Measurements from ENCODE around the gene MED28. TPM values are rescaled to one million over a fixed set of nuclear protein-coding genes. Genes with fewer than 3 reads are reported as not detected.

Gene MED28
- total RNA-seq, 1 donor from 2014 or later = 60.9 TPM

GRCh38 chr4:17616283-17616682, 1.8 kb downstream of the MED28 start:
- no peak for TF ChIP-seq CTCF (IDR thresholded peaks at IDR 0.05; ENCODE audit: partially characterized antibody, unreplicated experiment)
- Mint-ChIP-seq H3K27me3 (ENCODE audit: unreplicated experiment) (peaks cover 4% of the 10 kb centered on the region), H3K27ac (ENCODE audit: unreplicated experiment) (no peak overlapping the region), H3K4me1 (ENCODE audit: low read depth, unreplicated experiment) (no peaks in the 10 kb centered on the region), H3K36me3 (ENCODE audit: unreplicated experiment) (no peaks in the 10 kb centered on the region), H3K9me3 (ENCODE audit: unreplicated experiment) (peaks cover 1% of the 10 kb centered on the region), H3K4me3 (ENCODE audit: unreplicated experiment) (peak overlapping the region; percentile 69)
- no peak for DNase-seq

GRCh38 chr4:17618926-17619325, 4.5 kb downstream of the MED28 start:
- no peak overlapping the region for H3K27ac Mint-ChIP-seq (ENCODE audit: unreplicated experiment)
- H3K4me1 Mint-ChIP-seq (ENCODE audit: low read depth, unreplicated experiment) = no peaks in the 10 kb centered on the region
- H3K4me3 Mint-ChIP-seq (ENCODE audit: unreplicated experiment) = no peak overlapping the region
- no peak for TF ChIP-seq CTCF (IDR thresholded peaks at IDR 0.05; ENCODE audit: partially characterized antibody, unreplicated experiment)
- peaks cover 2% of the 10 kb centered on the region for H3K27me3 Mint-ChIP-seq (ENCODE audit: unreplicated experiment)
- no peaks in the 10 kb centered on the region for H3K36me3 Mint-ChIP-seq (ENCODE audit: unreplicated experiment)
- peaks cover 1% of the 10 kb centered on the region for H3K9me3 Mint-ChIP-seq (ENCODE audit: unreplicated experiment)
- no peak for DNase-seq

- TF ChIP-seq CTCF (IDR thresholded peaks at IDR 0.05; ENCODE audit: partially characterized antibody, unreplicated experiment) = no peak
- H3K36me3 Mint-ChIP-seq (ENCODE audit: unreplicated experiment) = no peaks in the 10 kb centered on the region
- H3K27ac Mint-ChIP-seq (ENCODE audit: unreplicated experiment) = no peak overlapping the region
Observed at GRCh38 chr4:17619416-17620105, 5.1 kb downstream of the MED28 start.

GRCh38 chr4:17623451-17624001, 9.1 kb downstream of the MED28 start:
- H3K9me3 Mint-ChIP-seq (ENCODE audit: unreplicated experiment) = no peaks in the 10 kb centered on the region
- H3K27me3 Mint-ChIP-seq (ENCODE audit: unreplicated experiment) = peaks cover 2% of the 10 kb centered on the region
- no peak overlapping the region for H3K27ac Mint-ChIP-seq (ENCODE audit: unreplicated experiment)
- TF ChIP-seq CTCF (IDR thresholded peaks at IDR 0.05; ENCODE audit: partially characterized antibody, unreplicated experiment) = no peak
- H3K4me3 Mint-ChIP-seq (ENCODE audit: unreplicated experiment) = no peak overlapping the region
- no peak for DNase-seq
- peaks cover 4% of the 10 kb centered on the region for H3K36me3 Mint-ChIP-seq (ENCODE audit: unreplicated experiment)
- no peaks in the 10 kb centered on the region for H3K4me1 Mint-ChIP-seq (ENCODE audit: low read depth, unreplicated experiment)

More at GRCh38 chr4:17619416-17620105, 5.1 kb downstream of the MED28 start:
- no peak overlapping the region for H3K4me3 Mint-ChIP-seq (ENCODE audit: unreplicated experiment)
- H3K4me1 Mint-ChIP-seq (ENCODE audit: low read depth, unreplicated experiment) = no peaks in the 10 kb centered on the region
- DNase-seq = no peak
- no peaks in the 10 kb centered on the region for H3K9me3 Mint-ChIP-seq (ENCODE audit: unreplicated experiment)
- no peaks in the 10 kb centered on the region for H3K27me3 Mint-ChIP-seq (ENCODE audit: unreplicated experiment)

- Mint-ChIP-seq H3K27me3 (ENCODE audit: unreplicated experiment) (peaks cover 2% of the 10 kb centered on the region), H3K36me3 (ENCODE audit: unreplicated experiment) (peaks cover 4% of the 10 kb centered on the region), H3K4me1 (ENCODE audit: low read depth, unreplicated experiment) (no peaks in the 10 kb centered on the region), H3K4me3 (ENCODE audit: unreplicated experiment) (no peak overlapping the region), H3K9me3 (ENCODE audit: unreplicated experiment) (no peaks in the 10 kb centered on the region), H3K27ac (ENCODE audit: unreplicated experiment) (no peak overlapping the region)
- DNase-seq = no peak
- TF ChIP-seq CTCF (IDR thresholded peaks at IDR 0.05; ENCODE audit: partially characterized antibody, unreplicated experiment) = no peak
Observed at GRCh38 chr4:17624821-17625220, 10.4 kb downstream of the MED28 start.

Measured in glutamatergic neuron (in vitro differentiated cells).